ENCODE data around the gene KANK2.
A peak's percentile ranks its signal among the peaks of the same experiment; 100 is the strongest.
"Not testable (repeated sequence)": the region's sequence is repeated elsewhere in the genome, so short reads cannot be mapped to it uniquely, and the experiment has no call there.

The KANK2 gene

GRCh38 chr19:11140023-11140538, 57.3 kb downstream of the KANK2 start:
- DNase-seq (ENCODE audit: low spot score): not testable (repeated sequence)

DNA sequence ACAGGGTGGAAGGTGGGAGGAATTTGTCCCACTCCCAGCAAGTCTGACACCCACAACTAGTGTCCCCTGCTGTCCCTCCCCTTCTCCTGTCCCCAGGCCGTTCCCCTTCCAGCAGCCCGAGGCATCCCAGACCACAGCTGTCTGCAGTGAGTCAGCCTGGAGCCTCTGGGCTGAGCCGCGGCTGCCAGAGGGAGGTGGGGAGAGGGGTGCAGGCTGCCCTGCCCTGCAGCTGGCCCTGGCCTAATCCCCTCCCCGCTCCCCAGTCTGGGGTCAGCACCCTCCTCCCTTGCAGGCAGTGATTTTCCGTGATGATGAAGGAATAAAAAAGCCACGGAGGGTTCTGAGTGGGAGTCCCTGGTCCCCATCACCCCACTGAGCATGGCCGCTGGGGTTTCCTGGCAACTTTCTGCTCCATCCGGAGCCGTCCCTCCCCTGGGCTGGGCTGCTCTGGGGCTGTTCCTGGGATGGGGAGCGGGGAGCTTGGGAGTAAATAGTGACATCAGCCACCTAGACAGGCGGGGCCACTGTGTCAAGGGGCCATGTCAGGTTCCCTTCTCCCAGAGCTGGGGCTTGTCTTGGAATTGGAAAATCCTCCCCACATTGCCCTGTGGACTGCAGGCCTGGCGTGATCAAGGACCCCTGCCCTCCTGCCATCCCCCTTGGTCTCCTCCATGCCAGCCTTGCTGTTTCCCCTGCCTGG, 58.6 kb downstream of the KANK2 start:
- DNase-seq (ENCODE audit: low spot score): peak; percentile 60

GRCh38 chr19:11137542-11138384, 59.6 kb downstream of the KANK2 start:
- DNase-seq (ENCODE audit: low spot score): peak; percentile 79

GRCh38 chr19:11136400-11137101, 60.8 kb downstream of the KANK2 start:
- DNase-seq (ENCODE audit: low spot score): no peak

DNA sequence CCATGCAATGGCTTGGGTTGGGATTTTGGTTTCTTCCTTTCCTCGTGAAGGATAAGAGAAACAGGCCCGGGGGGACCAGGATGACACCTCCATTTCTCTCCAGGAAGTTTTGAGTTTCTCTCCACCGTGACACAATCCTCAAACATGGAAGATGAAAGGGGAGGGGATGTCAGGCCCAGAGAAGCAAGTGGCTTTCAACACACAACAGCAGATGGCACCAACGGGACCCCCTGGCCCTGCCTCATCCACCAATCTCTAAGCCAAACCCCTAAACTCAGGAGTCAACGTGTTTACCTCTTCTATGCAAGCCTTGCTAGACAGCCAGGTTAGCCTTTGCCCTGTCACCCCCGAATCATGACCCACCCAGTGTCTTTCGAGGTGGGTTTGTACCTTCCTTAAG, 65.9 kb downstream of the KANK2 start:
- DNase-seq (ENCODE audit: low spot score): no peak

DNA sequence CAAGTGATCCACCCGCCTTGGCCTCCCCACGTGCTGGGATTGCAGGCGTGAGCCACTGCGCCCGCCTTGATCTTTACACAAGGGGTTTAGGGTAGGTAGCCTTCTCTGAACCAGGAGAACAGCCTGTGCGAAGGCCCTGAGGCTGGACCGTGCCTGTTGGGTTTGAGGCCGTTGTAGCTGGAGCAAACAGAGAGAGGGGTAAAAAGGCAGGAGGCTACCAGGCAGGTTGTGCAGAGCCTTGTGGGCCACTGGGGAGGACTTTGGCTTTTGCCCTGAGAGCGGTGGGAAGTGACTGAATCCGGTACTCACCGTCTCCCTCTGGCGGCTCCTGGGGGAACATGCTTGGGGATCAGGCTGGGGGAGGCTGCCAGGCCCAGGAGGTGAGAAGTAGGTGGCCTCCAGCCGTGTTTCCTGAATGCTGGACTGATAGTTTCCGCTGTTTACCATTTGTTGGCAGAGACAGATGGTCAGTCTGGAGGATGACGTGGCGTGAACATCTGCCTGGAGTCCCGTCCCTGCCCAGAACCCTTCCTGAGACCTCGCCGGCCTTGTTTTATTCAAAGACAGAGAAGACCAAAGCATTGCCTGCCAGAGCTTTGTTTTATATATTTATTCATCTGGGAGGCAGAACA, 66.4 kb downstream of the KANK2 start:
- DNase-seq (ENCODE audit: low spot score): peak; percentile 43

DNA sequence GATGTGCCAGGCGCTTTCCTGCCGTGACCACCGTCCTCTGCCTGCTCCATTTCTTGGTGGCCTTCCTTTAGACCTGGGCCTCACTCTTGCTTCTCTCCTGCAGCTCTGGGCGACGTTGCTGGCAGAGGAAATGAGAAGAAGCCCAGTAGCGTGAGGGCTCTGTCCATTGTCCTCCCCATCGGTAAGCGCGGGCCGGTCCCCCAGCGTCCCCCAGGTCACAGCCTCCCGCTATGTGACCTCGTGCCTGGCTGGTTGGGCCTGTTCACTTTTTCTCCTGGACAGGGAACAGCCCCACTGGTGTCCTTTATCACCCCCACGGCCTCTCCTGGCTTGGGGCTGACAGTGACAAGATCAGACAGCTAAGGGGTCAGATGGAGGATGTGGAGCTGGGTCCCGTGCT, 69.4 kb downstream of the KANK2 start:
- no peak for DNase-seq (ENCODE audit: low spot score)

GRCh38 chr19:11125994-11126685, 71.2 kb downstream of the KANK2 start:
- DNase-seq (ENCODE audit: low spot score): peak; percentile 41

DNA sequence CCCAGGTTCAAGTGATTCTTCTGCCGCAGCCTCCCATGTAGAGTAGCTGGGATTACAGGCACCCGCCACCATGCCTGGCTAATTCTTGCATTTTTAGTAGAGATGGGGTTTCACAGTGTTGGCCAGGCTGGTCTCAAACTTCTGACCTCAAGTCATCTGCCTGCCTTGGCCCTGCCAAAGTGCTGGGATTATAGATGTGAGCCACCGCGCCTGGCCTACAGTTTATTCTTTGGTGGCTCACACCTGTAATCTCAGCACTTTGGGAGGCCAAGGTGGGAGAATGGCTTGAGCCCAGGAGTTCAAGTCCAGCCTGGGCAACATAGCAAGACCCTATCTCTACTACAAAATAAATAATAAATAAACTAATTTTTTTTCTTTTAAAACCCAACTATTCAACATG, 73.2 kb downstream of the KANK2 start:
- not testable (repeated sequence) for DNase-seq (ENCODE audit: low spot score)

- DNase-seq (ENCODE audit: low spot score): no peak
Measured at GRCh38 chr19:11123114-11123513, 74.2 kb downstream of the KANK2 start.

DNA sequence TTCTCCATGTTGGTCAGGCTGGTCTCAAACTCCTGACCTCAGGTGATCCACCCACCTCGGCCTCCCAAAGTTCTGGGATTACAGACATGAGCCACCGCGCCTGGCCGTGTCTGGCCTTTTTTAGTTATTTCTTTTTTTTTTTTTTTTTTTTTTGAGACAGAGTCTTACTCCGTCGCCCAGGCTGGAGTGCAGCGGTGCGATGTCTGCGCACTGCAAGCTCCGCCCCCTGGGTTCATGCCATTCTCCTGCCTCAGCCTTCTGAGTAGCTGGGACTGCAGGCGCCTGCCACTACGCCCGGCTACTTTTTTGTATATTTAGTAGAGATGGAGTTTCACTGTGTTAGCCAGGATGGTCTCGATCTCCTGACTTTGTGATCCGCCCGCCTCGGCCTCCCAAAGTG, 75.4 kb downstream of the KANK2 start:
- not testable (repeated sequence) for DNase-seq (ENCODE audit: low spot score)

DNA sequence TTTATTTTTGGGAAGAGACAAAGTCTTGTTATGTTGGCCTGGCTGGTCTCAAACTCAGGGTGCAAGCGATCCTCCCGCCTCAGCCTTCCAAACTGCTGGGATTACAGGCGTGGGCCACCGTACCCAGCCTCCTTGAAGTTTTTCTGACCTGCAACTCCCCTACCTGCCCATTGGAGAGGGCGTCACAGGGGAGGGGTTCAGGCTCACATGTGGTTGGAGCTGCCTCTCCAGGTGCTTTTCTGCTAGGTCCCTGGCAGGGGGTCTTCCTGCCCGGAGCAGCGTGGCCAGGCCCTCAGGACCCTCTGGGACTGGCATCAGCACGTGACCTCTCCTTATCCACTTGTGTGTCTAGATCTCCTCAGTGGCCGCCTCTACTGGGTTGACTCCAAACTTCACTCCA, 80.8 kb downstream of the KANK2 start:
- DNase-seq (ENCODE audit: low spot score): no peak

GRCh38 chr19:11115895-11116446, 81.4 kb downstream of the KANK2 start:
- DNase-seq (ENCODE audit: low spot score): no peak

- DNase-seq (ENCODE audit: low spot score): no peak
Measured at GRCh38 chr19:11115042-11115441, 82.3 kb downstream of the KANK2 start.
